ENCODE measurements around the gene SYVN1.

- TF ChIP-seq CTCF (IDR thresholded peaks at IDR 0.05) (no peak), POLR2A (IDR thresholded peaks at IDR 0.05) (no peak)
Measured at GRCh38 chr11:65152122-65152521, 17.8 kb upstream of the SYVN1 start.
